HG03060 (cell line): ENCODE data around the gene HOXD3.

ENCODE experiments used
- ATAC-seq: cut with Tn5 transposase; IDR thresholded peaks from one replicate; pipeline ENCODE4 v1.9.1; 2021; ENCODE audit warnings: low read depth, moderate number of reproducible peaks; ENCODE audit not compliant: unreplicated experiment

HOXD3 gene

DNA sequence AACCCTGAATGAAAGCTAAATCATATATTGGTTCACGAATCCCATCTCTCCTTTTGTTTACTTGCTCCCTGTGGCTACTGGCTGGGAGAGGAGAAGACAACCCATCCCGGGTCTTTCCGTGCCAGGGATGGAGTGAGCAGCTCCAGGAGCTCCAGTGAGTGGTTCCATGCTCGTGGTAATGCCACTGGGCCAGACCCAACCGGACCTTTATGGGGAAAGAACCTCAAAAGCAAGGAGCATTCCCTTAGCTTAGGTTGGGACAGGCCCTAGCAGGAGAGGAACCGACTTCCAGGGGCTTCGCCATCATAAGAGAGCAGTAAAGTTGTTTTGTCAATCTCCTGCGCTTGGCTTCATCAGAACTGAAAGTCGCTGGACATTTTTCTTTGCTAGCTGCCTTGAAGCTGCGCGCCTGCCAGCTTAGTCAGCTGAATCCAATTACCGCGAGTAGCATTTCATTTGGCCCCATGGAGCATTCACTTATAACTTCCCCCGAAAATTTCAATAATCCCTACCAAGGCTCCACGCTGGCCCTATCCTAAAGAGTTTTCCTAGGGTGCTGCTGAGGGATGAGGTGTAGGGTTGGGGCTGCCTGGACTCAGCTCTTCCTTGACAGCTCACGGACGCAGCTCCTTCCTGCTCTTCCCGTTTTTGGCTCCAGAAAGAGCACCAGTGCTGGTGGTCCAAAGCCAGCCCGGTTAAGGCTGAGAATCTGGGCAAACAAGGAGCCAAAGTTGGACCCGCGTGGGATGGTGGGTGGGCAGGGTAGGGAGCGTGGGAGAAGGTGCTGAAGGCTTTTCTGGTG is 4.9 kb downstream of the HOXD3 start:
- ATAC-seq: no peak

DNA sequence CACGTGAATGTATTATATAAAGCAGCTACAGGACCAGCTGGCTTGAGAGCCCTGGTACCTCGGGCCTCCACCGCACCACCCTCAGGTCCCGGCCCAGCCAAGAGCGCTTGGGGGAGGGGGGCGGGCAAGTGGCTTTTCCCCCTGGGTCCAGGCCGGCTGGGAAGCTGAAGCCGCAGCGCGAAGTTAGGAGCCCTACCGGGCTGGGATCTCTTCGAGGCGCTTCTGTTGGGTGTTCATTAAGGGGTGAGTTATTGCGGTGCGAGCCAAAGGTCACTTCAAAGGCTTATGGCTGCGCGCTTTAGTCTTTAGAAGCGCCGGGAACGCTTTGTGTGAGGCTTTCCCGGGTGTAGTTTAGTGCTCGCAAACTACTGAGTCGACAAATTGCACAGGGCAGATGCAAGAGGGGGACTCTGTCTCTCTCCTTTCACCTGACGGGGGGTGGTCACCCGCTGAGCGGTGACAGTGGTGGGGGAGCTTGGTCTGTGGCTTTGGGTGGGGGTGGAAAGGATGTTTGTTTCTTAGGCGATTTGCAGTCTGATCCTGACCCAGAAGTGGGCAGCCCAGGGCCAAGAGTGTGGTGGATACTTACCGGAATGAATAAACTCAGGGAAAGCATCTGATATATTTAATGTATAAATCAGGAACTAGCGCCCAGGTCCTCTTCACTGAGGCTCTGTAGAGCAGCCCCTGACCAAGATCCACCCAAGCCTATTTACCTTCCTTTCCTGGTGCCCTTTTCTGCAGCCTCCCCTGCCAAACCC is 6.0 kb downstream of the HOXD3 start:
- ATAC-seq: no peak

DNA sequence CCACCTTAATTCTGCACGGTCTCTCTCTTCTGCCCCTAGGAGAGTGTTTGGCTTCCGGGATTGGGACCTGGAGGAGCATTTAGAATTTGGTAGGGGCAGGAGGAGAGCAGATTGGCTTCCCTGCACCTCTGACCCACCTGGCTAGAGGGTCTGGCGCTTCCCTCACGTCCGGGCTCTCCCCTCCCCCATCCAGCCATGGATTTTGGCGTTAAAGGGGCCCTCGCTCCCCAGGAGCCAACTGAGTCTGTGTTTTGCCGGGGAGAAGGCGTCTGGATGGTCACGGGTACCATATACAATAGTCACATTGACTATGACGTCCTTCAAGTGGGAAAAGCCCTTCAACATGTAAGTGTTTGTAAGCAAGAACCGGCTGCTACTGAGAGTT is 6.6 kb downstream of the HOXD3 start:
- no peak for ATAC-seq

DNA sequence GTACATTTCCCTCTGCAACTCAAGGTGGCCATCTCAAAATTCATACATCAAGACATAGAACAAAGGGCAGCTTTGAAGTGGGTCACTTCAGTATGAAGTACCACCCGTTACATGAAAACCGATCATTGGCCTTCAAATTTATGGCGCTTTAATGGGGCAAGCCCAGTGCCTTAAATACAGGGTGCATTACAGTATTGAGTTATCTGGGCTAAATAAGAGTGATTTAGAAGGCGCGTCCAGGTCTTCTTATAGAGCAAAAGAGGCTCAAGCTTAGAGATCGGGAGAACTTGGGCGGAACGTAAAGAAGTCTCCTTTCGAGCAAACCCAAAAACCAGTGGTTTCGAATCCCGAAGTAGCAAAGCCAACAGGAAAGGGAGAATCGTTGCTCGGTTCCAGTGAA is 7.1 kb downstream of the HOXD3 start:
- no peak for ATAC-seq

DNA sequence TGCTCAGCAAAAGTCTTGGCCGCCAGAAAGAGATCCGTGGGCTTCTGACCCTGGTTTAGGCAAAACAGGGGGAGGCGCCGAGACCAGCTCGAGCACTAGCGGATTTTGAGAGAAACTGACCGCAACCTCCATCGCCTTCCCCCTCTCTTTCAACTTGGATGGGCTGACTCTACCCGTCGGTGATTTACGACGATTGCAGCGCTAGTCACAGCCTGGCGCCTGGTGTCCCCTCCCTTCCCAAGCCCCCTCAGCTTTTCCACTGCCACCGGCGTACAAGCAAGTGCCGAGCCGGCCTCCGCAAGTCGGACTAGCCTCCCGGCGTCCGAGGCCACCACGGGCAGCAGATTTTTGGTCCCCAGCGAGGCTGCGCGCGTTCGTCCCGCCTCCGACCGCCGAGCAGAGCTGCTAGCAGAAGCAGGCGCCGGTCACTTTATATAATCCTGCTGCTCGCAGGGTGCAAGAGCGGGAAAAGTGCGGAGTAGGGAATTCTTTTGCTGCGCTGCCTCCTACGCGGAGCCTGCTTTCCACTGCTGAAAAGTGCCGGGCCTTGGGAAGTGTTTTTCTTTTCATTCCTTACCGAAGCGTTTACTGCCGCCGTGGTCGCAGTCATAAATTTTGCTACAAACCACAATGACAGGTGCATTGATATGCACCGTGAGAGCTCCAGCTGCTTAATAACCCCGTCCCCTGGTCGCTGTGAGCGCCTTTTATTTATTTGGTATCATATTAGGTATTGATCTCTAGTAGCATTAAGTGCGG is 7.7 kb downstream of the HOXD3 start:
- ATAC-seq: no peak

DNA sequence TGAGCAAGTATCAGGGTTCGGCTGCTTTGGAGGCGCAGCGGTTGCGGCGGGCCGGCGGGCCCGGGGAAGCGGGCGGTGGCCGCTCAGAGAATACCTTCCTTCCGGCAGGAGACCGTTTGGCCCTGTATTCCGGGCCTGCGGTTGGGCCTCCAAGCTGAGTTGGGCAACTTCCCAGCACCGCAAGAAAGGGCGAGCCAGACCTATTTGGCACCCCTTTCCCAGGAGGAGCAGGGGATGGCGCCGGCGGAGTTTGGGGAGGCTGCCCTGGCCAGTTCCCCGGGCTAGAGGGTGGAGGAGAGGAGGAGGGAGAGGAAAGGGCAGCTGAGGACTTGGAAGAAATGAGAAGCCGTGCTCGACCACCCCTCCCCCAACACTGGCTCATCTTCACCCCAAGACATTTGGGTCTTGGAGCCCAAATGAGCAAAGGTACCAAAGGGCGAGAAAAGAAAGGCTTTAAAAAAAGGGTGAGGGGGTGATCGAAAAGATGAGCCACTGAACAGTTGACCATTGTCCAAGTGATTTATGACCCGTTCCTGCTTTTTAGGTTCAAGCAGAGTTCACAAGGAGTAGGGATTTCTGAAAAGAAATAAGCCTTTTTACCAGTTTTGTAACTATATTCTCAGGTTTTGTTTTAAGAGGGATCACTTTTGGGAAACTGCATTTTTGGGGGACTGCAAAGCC is 8.4 kb downstream of the HOXD3 start:
- no peak for ATAC-seq

DNA sequence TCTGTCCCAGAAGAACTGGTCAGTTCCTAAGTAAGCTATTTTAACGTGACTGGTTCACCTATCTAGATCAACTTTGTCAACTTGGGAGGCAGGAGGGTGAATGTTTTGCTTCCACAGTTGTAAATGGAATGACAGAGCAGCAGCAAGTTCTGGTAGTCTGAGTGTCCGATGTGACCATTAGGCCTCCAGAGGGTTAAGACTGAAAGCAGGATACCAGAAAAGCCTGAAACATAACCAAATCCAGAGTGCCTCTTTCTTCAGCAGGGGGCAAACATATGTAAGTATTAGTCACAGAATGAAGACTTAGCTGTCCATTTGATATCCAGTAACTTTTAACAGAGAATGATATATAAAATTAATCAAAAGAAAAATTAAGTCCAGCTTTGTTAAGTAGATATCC is 9.2 kb downstream of the HOXD3 start:
- ATAC-seq: no peak

DNA sequence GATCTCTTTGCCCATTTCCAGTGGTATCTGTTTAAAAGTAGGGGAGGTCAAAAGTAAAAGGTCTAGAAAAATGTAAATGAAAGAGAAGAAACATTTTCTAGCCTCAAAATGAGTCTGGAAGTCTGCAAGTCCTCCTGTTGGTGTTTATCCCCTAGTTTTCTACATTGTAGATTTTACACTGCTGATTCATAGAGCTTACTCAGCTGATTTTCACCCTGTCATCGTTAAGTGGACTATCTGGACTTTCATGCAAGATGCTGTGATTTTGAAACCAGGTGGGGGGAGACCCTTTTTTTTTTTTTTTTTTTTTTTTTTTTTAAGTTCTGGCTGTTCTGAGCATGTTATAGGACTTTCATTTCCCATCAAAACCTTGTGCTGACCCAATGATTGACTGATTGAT is 10.3 kb downstream of the HOXD3 start:
- no peak for ATAC-seq

DNA sequence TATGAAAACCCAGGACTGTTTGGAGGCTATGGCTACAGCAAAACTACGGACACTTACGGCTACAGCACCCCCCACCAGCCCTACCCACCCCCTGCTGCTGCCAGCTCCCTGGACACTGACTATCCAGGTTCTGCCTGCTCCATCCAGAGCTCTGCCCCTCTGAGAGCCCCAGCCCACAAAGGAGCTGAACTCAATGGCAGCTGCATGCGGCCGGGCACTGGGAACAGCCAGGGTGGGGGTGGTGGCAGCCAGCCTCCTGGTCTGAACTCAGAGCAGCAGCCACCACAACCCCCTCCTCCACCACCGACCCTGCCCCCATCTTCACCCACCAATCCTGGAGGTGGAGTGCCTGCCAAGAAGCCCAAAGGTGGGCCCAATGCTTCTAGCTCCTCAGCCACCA is 12.1 kb downstream of the HOXD3 start:
- ATAC-seq: no peak

DNA sequence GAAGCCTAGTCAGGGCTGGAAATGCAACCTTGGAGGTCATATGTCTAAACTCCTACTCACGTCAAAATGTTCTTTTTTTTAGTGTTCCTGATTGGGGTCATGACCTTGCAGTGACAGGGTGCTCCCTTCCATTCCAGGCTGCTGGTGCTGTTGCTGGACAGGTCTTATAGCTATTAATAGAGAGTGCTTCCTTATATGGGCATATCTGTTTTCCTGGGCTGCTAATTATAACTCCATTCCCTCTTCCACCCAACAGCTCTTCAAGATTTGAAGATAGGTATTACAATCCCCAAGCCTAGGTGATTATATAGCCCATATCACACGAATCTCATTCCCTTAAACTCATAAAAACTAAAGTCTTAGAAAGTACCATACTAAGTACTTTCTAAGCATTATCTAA is 12.6 kb downstream of the HOXD3 start:
- ATAC-seq: no peak

DNA sequence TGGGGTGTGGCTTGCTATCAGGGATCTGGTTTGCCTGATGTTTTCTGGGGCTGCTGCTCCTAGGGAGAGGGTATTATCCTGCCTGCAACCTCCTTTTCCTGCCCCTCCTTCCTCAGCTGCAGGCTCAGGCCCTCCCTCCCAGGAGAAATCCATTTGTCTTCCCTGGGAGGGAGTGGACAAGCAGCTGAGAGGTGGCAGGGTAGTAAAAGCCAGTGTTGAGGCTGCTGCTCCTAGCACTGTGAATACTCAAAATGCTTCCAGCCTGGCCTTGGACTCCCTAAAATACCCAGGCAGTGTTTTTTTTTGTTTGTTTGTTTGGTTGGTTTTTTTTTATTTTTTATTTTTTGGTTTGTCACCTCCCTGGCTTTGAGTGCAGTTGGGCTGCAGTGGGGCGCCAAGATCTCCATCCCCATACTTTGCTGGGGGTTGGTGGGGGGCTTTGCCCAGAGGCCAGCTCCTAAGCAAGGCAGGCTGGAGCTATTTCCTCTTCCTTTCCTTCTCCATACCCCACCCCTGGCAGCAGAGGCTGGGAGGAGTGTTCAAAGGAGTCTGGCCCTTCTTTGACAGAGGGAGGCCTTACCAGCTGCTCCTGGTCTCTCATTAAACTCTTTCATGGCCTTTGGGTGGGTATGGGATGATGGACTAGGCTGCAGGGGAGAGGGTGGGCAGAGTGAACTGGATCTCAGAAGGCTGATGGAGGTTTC is 13.6 kb downstream of the HOXD3 start:
- ATAC-seq: no peak

DNA sequence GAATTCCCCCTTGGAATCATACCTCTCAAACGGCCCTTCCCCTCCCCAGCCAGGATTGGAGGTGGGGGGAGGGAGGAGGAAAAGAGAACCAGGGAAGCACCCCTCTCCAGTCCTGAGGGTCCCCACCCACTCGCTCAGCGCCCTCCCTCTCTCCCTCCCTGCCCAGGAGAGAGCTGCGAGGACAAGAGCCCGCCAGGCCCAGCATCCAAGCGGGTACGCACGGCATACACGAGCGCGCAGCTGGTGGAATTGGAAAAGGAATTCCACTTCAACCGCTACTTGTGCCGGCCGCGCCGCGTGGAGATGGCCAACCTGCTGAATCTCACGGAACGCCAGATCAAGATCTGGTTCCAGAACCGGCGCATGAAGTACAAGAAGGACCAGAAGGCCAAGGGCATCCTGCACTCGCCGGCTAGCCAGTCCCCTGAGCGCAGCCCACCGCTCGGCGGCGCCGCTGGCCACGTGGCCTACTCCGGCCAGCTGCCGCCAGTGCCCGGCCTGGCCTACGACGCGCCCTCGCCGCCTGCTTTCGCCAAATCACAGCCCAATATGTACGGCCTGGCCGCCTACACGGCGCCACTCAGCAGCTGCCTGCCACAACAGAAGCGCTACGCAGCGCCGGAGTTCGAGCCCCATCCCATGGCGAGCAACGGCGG is 14.4 kb downstream of the HOXD3 start:
- ATAC-seq: no peak

DNA sequence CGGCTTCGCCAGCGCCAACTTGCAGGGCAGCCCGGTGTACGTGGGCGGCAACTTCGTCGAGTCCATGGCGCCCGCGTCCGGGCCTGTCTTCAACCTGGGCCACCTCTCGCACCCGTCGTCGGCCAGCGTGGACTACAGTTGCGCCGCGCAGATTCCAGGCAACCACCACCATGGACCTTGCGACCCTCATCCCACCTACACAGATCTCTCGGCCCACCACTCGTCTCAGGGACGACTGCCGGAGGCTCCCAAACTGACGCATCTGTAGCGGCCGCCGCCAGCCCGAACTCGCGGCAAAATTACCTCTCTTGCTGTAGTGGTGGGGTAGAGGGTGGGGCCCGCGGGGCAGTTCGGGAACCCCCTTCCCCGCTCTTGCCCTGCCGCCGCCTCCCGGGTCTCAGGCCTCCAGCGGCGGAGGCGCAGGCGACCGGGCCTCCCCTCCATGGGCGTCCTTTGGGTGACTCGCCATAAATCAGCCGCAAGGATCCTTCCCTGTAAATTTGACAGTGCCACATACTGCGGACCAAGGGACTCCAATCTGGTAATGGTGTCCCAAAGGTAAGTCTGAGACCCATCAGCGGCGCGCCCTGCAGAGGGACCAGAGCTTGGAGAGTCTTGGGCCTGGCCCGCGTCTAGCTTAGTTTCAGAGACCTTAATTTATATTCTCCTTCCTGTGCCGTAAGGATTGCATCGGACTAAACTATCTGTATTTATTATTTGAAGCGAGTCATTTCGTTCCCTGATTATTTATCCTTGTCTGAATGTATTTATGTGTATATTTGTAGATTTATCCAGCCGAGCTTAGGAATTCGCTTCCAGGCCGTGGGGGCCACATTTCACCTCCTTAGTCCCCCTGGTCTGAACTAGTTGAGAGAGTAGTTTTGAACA is 15.1 kb downstream of the HOXD3 start:
- no peak for ATAC-seq

DNA sequence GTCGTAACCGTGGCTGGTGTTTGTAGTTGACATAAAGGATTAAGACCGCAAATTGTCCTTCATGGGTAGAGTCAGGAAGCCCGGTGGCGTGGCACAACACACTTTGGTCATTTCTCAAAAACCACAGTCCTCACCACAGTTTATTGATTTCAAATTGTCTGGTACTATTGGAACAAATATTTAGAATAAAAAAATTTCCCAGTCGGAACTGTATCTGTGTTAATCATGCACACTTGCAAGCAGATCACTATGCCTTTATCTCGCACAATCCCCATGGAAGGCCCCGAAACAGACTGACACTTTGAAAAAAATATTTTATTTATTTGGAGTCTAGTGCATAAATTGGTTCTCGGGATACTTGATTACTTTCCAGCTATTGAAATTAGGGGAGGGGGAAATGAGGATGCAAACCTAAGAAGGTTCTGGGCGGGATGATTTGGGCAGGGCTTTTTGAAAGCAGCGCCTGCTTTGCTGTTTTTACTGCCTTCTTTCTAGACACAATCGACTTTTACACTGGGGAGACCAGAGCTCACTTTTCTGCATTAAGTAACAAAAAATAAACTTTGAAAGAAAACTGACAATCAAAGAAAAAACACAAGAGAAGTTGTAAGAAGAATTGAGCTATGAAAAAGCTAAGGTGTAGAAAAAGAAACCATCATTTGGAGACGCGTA is 15.9 kb downstream of the HOXD3 start:
- no peak for ATAC-seq

DNA sequence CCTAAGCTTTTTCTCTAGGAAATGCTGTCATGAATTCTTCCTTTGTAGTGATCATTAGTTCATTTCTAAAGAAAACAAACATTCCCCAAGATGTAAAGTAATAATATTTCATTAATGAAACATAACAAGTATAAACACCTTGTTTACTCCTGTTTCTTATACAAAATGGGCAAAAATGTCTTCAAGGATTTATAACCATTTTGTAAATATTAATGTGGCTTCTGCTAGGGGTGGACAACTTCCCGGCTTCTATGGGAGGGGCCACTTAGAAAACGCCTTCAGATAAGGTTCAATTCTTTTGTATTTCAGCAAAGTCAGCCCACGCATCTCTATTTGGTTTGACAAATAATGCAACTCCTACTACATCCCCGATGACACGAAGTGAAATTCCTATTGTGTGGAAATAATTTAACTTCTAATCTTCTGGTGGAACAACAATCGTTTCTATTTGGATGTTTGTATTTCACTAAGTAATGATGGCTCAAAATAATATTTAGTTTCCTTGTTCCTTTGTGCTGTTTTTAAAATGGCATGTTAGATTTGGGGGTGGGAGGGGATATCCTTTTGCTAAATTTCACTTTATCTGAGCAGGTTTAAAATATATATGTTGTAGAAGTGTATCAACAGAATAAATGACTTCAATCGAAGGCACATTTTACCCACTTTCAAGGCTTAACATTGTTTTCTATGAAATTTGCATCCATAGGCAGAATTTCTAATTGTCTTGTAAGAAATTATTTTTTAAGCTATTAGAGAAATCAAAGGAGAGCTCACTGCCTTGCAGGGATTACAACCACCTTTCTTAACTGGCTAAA is 16.7 kb downstream of the HOXD3 start:
- no peak for ATAC-seq

DNA sequence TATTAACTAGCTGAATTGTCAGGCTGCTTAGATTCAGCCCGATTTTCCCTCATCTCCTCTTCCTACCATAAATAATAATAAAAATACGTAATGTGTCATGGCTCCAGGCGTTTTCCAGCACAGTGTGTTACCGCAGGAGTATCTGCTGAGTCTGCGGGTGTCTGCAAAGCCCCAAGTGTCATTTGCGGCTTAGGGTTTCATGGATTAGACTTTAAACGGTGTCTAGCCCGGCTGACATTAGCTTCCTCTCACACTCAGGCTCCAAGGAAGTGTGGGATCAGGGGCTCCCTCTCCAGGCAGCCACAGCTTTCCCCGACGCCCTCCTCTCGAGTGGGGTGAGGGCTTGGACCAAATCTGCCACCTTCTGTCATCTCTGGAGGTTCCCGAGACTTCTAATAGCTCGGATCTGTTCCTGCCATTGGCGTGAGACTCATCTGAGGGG is 17.3 kb downstream of the HOXD3 start:
- no peak for ATAC-seq
